NCI-H2196 treated with DMSO at 0.1 percent for 48 hours (cell line): ENCODE data around the gene NCKAP5.

Experiments used
- DNase-seq: peaks from one replicate; lab custom pipeline; 2025; ENCODE audit not compliant: unreplicated experiment; lab: John Stamatoyannopoulos, UW

NCKAP5 gene

DNA sequence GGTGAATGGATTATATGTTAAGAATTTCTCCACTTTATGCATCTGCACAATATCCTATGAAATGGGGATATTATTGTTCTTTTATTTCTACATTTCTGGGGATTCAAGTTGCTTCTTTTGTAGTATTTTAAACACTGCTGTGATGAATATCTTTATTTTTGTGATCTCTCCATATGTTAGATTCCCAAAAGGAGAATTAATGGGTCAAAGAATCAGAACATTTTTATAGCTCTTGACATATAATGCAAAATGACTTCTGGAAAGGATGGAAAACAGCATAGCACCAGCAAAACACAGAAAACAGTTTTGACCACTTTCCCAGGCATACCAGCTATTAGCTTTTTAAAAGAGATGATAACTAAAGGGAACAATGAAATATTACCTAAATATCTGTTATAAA, 135.5 kb downstream of the NCKAP5 start:
- DNase-seq = no peak

DNA sequence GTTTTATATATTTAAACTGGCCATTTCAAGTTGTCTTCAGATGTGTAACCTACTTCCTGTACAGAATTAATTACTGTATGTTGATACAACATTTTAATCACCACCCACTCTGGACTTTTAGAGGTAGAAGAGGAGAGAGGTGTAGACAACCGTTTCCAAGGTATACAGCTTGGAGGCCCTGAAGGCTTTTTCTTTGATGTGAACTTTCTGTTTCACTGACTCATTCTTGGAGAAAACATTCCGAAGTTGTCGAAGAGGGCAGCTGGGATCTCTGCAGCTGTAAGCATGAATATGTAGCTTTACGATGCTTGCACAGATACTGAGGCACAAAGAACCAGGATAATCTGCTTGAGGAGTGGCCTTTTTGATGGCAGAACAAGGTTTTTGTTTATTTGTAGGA, 137.0 kb downstream of the NCKAP5 start:
- no peak for DNase-seq

DNA sequence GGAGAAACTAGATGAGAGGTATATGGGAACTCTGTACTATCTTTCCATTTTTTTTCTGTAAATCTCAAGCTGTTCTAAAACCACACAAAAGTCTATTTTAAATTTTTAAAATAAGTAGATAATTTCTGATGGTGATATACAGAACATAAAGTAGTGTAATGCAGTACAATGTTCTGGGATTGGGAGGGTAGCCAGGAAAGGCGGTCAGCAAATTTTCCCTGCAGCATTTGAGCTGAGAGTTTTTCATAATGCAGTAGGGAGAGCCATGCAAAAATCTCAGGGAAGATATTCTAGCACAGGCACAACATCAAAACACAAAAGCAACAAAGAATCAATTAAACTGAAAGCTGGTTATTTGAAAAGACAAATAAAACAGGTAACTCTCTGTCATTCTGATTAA, 141.5 kb downstream of the NCKAP5 start:
- DNase-seq = no peak

DNA sequence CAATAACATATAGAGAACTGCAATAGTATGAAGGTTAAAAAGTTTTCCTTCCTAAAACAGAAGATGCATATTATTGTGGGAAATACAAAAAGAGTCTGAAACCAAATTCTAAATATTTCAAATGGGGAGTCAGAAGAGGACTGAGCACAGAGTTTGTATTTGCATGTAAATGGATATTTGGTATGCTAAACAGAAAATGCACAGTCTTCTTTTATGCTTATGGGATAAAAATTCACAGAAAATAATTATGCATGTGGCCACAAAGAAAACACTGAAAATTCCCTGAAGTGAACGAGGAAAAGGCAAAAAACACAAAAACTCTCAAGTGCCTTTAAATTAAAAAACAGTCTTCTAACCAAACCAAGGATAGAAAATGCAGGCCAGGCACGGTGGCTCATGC, 142.7 kb downstream of the NCKAP5 start:
- no peak for DNase-seq

DNA sequence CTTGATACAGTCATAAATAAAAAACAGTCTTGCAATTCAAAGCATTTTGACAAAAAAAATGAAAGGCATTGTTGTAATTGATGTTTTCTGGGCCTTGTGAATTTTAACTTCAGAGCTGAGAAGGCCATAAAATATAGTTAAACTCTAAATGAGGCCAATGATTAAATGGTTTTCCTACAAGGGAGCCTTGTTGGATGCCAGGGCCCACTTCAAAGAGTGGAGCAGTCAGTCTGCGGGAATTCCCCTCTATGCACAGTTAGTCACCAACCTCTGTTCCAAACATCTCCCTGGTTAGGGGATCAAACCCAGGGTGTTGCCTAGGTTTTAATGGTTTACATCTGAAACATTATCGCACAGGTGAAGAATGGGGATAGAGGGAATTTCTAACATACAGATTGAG, 143.4 kb downstream of the NCKAP5 start:
- DNase-seq = no peak

DNA sequence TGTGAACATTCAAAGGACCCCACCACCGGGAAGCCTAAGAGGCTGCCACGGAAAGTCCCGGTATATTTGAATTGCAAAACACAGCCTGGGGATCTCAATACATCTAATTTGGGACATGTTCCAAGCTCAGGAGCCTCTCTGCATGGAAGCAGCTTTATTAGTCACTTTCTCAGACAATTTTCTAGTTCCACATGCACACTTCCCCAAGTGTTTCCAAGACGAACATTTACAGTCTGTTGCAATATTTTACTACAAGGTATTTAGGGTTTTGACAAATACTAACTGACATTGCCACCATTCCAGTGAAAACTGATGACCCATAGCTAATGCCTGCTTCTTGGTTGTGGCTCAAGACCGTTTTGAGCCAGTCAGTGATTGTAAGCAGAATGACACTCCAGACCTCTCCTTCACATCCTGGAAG, 145.3 kb downstream of the NCKAP5 start:
- DNase-seq = no peak

DNA sequence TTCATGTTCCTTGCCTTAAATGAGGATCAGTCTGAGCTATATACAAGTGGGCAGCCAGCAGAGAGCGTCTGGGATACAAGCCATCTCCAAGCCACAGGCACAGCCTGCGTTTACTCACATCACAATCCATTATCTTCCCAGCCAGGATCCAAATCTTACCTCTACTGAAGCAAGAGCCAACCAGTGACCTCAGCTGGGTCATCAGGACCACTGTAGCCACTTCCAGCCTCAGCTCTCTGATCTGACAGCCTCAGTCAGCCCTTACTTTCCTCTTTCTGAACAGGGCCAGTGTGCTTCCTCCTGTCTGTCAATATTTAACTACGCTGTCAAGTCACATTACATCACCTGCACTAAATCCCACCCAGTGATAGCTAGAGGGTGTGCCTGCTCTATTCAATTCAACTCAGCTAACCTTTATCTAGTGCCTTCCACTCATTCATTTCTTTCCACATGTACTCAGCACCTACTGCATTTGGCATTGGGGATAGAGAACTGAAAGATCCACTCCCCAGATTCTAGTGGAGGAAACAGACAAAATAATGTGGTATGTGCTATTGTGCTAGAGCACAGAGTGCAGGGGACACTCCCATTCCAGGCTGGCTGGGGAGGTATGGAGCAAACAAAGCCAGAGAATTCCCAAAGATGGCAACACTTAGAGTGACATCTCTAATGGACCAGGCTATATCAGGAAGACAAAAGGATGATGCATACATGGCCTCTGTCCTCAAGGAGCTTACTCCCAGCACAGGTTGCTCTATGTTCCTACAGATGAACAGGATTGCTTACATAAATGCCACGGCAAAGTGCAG, 146.5 kb downstream of the NCKAP5 start:
- DNase-seq = no peak

DNA sequence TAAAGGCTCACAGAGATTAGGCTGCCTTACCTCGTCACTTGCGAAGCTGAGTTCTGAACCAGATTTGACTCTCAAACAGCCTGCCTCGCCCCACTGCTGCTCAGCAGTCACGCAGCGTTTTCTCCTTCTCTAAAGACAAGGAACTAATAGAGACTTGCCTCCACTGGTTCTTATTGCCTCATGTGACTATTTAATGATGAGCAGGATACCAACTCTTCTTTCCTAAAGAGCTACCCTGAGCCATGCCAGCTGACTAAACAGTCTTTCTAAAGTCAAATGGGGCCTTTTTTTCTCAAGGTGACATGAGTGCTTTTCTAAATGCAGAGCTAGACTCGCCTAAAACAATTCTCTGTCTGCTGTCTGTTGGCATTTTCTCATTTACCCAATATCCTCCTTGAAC, 147.5 kb downstream of the NCKAP5 start:
- no peak for DNase-seq

DNA sequence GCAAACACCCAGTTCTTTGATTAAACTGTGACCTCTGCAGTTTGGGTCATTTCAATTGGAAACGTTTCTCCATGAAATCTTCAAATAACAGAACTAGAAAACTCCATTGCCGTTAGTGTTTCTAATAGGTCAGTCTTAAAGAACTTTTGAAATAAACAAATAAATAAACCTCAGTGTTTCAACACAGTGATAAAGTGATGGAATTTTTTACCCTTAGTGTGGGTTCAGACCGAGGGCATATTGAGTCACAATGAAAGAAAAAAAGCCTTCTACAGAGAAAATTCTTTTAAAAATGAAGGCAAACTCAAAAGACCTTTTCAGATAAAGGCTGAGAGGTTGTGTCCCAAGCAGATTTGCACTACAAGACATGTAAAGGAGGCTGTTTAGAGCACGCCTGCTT, 149.6 kb downstream of the NCKAP5 start:
- DNase-seq = no peak

DNA sequence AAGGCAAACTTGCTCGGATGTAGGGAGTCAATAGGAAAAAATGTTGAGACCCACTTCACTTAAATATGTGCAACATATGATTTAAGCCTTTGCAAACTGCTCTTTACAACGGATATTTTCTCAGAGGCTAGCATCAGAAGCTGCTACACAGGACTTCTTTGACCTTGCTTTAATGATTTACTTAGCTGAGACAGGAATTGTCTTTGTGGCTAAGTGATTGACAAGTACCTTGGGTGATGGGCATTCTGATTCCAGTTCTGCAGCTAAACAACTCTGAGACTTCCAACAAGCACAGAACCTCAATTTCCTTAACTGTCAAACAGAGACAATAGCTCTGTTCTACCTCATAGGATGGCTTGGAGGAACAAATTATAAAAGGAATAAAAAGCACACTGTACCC, 150.2 kb downstream of the NCKAP5 start:
- DNase-seq = no peak

DNA sequence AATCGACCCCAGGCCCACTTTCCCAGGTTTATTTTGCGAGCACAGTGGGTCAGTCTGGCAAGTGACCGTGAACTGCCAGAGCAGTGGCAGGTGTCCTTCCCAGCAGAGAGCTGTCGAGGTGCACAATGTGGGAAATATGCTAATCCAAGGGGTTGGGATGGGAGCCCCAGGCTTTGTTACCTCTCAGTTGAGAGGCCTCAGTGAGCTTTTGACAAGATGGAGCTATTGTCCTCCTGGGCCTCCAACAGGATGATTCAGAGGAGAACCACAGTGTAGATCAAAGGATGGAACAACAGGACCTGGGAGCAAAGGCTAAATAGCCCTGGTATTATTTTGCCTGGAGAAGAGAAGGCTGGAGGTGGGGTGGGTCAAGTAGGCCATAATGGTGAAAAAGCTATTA, 150.8 kb downstream of the NCKAP5 start:
- no peak for DNase-seq

DNA sequence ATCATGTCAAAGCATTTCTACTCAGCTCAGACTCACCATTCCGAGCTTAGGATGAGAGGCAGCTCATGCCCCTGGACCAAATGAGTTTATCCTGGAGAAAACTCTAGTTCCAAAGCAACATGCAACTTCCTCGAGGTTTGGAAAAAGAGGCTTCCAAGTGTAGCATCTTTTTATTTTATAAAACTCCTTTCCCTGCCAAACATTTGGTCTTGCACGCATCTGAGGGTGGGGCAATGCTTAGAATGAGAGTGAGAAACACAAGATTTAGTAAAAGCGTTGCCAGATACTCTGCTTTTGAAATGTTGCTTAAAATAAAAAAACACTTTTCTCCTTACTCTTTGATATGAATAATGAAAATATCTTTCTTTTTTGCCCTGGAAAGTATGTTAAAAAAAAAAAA, 151.5 kb downstream of the NCKAP5 start:
- no peak for DNase-seq

DNA sequence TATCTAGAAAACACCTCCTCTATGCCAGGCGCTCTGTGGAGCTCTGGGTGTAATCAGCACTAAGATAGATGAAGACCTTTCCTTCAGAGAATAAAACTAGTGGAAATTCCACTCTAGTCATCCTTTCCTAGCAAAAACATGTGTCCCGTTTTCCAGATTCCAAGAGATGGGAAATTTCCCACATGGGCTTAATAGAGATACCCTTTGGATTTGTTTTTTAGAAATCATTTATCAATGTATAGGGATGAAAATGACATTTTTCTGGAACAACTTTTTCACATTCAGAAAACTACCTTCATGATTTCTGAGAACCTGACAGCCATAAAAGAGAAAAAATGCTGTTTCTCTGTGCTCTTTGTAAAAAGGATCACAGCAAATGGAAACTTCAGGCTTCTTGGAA, 152.1 kb downstream of the NCKAP5 start:
- no peak for DNase-seq

DNA sequence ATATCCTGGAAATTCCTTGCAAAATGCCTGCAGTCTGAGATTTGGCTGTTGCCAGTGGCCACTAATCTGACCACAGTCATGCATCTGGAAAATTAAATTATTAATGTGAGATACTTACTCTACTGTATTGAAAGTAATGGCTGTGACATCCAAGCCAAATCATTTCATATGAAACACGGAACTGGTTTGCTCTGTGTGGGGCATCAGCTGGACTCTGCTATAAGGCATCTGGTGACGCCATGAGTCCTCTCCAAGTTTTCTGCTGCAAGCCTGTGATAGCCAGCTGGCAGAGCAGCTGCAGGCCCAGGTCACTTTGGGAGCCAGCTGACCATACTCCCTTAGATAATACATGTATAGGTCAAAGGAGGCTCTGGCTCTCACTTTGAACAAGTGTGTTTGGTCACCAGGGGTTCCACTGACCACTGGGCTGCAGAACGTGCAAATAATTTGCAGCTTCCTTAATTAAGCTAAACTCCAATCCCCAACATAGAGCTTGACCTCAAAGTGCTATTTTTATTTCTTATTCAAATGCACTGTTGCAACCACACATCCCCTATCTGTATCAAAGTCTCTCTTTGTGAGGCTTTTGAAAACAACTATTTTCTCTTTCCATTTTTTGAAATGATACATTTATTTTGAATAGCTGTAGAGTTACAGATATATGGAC, 152.9 kb downstream of the NCKAP5 start:
- no peak for DNase-seq

DNA sequence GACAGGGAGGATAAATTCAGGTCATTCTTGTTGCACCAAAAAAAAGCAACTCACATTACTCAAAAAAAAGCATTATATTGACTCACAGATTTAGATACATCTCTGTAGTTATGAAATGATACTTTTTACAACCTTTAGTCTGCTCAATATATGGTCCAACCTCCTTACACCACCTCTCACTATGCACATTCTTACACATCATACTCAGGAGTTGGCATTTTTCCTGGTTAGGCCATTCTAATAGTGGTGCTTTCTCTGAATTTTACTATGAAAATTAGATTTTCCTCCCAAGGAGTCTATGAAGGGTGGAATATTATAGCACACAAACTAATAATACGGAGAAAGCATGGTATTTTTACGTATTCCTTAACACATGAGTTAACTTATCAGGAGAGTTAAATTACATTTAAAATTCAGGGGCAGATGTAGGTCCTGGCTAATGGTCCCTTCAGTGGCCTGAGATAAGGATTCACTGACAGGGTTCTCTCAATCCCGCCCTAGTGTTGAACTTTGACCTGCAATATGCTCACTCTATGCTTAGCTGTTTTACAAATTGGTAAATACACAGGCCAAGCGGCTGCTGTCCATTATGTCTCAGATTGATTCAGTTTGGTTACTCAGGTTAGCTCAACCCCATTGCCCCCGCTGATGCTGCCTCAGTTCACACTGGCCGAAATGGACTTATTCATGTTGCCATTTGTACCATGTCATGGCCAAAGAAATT, 153.6 kb downstream of the NCKAP5 start:
- no peak for DNase-seq

DNA sequence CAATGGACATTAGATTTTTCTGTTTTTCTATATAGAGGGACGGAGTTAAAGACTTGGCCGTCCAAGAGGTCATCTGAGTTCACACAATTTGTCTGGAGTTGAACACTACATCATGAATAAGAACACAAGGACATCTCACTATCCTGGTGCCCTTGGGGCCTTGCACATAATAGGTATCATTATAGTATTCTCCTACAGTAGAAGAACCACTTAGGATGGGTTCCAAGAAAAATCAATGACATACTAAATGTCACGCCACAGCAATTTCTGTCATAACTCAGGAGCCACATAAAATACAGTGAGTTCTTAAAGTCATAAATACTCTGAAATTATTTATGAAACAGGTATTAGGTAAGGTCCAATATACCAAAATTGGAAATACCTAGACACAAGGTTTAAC, 154.4 kb downstream of the NCKAP5 start:
- DNase-seq = no peak

DNA sequence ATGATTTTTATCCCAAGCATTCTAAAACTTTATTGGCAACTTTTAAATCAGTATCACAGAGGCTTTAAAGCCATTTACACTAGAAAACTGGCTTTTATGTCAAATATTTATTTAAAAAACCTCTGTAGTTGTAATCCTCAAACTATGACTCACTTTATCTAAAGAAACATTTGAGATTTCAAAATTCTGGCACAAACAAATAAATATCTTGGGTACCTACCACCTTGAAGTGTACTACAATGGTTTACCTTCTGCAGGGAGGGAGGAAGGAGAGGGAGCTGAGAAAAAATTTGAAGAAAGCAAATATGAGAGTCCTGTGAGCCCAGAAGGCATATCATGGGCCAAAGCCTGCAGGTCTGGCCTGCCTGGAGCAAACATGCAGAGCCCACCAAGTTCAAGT, 155.6 kb downstream of the NCKAP5 start:
- DNase-seq = no peak

DNA sequence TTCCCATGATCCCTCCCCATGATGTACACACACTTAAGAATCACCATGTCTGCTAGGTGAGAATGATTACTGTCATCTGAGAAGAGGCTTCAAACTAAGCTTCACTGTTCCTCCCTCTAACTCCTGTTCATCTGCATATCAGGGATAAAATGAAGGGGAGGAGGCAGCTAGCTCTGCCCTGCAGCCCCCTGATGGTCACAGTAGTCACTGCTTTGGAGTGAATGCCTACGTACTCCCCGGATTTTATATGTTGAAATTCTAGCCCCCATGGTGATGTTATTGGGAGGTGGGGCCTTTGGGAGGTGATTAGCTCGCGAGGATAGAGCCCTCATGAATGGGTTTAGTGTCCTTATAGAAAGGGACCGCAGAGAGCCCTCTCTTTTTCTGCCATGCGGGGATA, 156.4 kb downstream of the NCKAP5 start:
- DNase-seq = no peak

DNA sequence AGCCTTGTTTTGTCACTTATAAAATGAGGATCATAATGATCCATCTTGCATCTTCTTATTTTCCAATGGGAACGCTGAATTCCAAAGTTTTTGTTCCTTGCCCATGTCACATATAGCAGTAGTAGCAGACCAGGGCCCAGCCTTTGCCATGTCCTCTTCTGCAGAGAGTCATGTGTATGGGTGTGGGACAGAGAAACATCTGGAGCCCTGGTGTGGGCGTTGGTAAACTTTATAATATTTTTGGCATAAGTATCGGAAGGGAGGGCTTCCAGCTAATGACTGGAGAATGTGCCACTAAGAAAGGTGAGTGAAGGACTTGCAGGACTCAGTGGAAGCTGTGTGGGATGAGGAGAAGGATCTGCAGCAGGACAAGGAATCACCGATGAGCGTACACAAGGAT, 157.2 kb downstream of the NCKAP5 start:
- DNase-seq = no peak

DNA sequence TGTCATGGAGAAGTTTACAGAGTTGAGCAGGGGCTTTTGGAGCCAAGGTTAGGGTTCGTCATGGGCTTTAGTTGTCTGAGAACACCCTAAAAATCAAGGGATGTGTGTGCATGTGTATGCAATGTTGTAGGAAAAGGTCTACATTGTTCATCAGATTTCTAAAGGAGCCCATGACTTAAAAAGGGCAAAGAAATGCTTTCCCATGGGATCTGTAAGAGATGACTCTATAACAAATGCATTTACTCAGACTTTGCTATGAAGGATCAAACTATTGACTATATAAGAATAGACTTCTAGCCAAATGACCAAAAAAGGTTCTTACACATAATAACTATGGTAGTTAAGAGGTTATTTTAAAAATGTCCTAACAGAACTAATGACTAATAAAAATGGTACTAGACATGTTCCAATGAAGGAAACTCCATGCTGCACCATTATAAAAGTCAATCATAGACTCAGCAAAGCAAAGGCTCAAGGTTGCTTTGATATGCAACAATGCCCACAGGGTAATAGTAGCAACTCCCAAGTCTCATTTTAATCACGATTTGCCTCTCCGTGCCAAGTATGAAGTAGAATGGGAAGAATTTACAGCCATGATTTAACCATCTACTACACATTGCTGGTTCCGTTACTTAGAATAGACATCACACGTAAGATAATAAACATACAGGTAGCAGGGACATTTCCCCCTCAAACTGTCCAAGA, 158.5 kb downstream of the NCKAP5 start:
- no peak for DNase-seq

DNA sequence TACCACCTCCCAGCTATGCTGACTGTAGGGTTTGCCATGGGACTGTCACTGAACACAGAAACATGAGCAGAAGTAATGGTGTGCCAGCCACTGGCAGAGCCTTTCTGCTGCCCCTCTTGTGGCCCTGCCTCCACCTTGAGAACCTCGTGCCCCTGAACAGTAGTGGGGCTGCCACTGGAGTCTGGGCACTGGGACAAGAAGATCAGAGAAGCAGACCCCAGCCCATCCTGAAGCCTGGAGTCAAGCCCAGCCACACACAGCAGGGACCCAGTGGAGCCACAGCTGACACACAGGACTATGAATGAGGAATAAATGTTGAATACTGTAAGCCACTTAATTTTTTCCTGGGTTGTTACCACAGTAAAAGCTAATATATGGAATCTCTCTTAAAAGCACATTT, 159.6 kb downstream of the NCKAP5 start:
- DNase-seq = no peak

DNA sequence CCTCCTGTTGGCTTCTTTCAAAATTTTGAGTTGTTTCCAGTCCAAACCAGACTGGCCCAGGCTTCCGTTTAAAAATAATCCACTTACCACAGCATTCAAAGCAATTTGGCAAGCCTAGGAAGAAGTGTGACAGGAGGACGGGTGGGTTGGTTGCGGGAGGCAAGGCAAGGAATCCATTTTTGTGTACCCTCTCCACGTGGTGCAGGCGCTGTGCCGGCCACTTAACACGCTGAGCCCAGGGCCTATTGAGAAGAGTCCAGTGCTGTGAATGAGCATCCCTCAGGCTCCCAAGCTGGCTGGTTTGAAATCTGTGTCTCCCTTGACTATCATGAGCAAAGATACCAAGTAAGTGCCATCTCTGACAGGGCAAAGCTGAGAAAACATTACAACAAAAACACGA, 160.9 kb downstream of the NCKAP5 start:
- DNase-seq = no peak
